Body of pancreas (tissue), 4 donors: ENCODE results near the gene CTIF. TPM values are rescaled to one million over a fixed set of nuclear protein-coding genes. Genes with fewer than 3 reads are reported as not detected.

Experiments
- ATAC-seq: fragments of 150-250 bp; one replicate; pipeline ENCODE4 v1.9.1; 2016
- DNase-seq, 4 donors: peaks; one replicate each; pipeline ENCODE4 v3.0.0-alpha.2; 2019
- H3K27ac ChIP-seq, 4 donors: fragments of 200-600 bp; sonication (generic); 1 replicate in 3 of 4; 2 replicates in 1 of 4; pipeline versions ENCODE4 v1.5.1 to v1.6.1; 2016 to 2019; ENCODE audit warnings: mild to moderate bottlenecking in 1 of 4, mixed read lengths in 1 of 4, moderate library complexity in 1 of 4
- H3K27me3 ChIP-seq, 2 donors: fragments of 200-600 bp; sonication (generic); one replicate each; pipeline ENCODE4 v1.6.0; 2016; ENCODE audit warnings: mild to moderate bottlenecking in 1 of 2
- H3K36me3 ChIP-seq, 2 donors: fragments of 200-600 bp; sonication (generic); replicated peaks in 1 of 2; 2 replicates each; pipeline ENCODE4 v1.5.1; 2016; ENCODE audit warnings: low read depth in 2 of 2; ENCODE audit not compliant: insufficient read depth in 1 of 2
- H3K4me1 ChIP-seq: fragments of 200-600 bp; sonication (generic); one replicate; pipeline ENCODE4 v1.6.0; 2016
- H3K4me3 ChIP-seq, 2 donors: fragments of 200-600 bp; sonication (generic); 1 replicate in 1 of 2; 2 replicates in 1 of 2; pipeline ENCODE4 v1.5.1; 2016 to 2019
- H3K9me3 ChIP-seq, 3 donors: fragments of 200-600 bp; sonication (generic); 1 replicate in 2 of 3; 2 replicates in 1 of 3; pipeline ENCODE4 v1.5.1; 2016
- POLR2A ChIP-seq, 3 donors: fragments of 450-650 bp; IDR thresholded peaks; one replicate each; pipeline ENCODE4 v1.6.1; 2016; ENCODE audit warnings: antibody characterized with exemption in 3 of 3, mild to moderate bottlenecking in 2 of 3
- WGBS, 2 donors: methylation state at CpG; one replicate each; pipeline ENCODE4 v1.1.5; 2017; 5-methylcytosine and 5-hydroxymethylcytosine counted together
- intact Hi-C: fragments of 100-400 bp; cut with DNase I; formaldehyde crosslinking; loops from one replicate; pipeline ENCODE4 v1.15.1; 2023
- total RNA-seq, 2 donors: library from RNA; depleted of rRNA; stranded (reverse); fragments of >200 nt; gene quantifications; one replicate each; pipeline ENCODE4 v1.1.0, GENCODE V29; 2016
- TF ChIP-seq, protein P1 (sequence below), 7 experiments: fragments of 450-650 bp in 4 of 7; fragments of 200-600 bp in 3 of 7; sonication (generic) in 3 of 7; IDR thresholded peaks; one replicate each; pipeline ENCODE4 v1.5.1; 2016 to 2019; ENCODE audit warnings: antibody characterized with exemption in 7 of 7

CTIF gene
- total RNA-seq, 2 donors from 2014 or later, result 18.7 to 24.4 TPM

DNA sequence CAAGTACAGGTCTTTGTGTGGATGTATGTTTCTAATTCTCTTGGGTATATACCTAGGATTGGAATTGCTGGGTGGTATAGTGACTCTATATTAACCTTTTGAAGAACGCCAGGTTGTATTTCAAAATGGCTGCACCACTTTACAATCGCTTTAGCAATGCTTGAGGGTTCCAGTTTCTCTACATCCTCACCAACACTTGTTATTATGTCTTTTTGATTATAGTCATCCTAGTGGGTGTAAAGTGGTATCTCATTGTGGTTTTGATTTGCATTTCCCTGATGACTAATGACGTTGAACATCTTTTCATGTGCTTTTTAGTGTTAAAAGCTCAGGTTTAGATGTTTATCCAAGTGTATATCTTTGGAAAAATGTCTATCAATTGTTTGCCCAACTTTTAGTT, 39.5 kb downstream of the CTIF start:
- H3K9me3 ChIP-seq, result no peaks in the 10 kb centered on the region
- intact Hi-C loops, result no loop called here
- no peak overlapping the region for H3K4me3 ChIP-seq
- no peak for ATAC-seq
- DNase-seq, result no peak
- peaks cover under 1% of the 10 kb centered on the region for H3K4me1 ChIP-seq
- H3K36me3 ChIP-seq, result no peaks in the 10 kb centered on the region
- no peaks in the 10 kb centered on the region for H3K27me3 ChIP-seq
- H3K27ac ChIP-seq, result no peak overlapping the region
- no peak for TF ChIP-seq POLR2A (IDR thresholded peaks at IDR 0.05)
- TF ChIP-seq, protein P1, sequence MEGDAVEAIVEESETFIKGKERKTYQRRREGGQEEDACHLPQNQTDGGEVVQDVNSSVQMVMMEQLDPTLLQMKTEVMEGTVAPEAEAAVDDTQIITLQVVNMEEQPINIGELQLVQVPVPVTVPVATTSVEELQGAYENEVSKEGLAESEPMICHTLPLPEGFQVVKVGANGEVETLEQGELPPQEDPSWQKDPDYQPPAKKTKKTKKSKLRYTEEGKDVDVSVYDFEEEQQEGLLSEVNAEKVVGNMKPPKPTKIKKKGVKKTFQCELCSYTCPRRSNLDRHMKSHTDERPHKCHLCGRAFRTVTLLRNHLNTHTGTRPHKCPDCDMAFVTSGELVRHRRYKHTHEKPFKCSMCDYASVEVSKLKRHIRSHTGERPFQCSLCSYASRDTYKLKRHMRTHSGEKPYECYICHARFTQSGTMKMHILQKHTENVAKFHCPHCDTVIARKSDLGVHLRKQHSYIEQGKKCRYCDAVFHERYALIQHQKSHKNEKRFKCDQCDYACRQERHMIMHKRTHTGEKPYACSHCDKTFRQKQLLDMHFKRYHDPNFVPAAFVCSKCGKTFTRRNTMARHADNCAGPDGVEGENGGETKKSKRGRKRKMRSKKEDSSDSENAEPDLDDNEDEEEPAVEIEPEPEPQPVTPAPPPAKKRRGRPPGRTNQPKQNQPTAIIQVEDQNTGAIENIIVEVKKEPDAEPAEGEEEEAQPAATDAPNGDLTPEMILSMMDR (IDR thresholded peaks at IDR 0.05), result no peak
- 88 to 89% methylated on average over 3 of the region's 3 CpGs for WGBS, 2 donors

DNA sequence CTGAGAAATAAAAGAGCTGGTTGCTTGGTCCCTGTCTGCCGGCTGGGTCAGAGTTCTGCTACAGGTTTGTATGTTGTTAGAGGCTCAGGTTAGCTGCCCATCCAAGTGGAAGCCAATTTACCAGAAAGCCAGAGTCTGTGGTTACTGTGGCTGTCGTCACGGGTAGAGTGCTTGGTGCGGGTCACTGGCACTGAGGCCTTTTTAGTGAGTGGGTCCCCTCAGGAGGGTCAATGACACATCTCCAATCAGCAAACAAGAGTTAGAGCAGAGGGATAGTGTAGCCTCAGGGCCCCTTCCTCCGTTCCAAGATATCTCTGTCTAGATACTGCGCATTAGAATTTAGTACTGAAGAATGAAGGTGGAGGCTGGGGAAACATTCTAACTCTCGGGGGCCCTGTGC, 41.2 kb downstream of the CTIF start:
- no peak for TF ChIP-seq POLR2A (IDR thresholded peaks at IDR 0.05)
- TF ChIP-seq, protein P1 (IDR thresholded peaks at IDR 0.05), result no peak
- Histone ChIP-seq H3K9me3 (no peaks in the 10 kb centered on the region), H3K27me3 (no peaks in the 10 kb centered on the region), H3K27ac (no peak overlapping the region), H3K4me1 (peaks cover 3% of the 10 kb centered on the region), H3K36me3 (no peaks in the 10 kb centered on the region), H3K4me3 (no peak overlapping the region)
- no peak for DNase-seq
- WGBS, 2 donors, result 93 to 98% methylated on average over 7 of the region's 7 CpGs
- intact Hi-C loops, result no loop called here
- ATAC-seq, result no peak

- no peaks in the 10 kb centered on the region for H3K27me3 ChIP-seq
- no peaks in the 10 kb centered on the region for H3K9me3 ChIP-seq
- TF ChIP-seq, protein P1 (IDR thresholded peaks at IDR 0.05), result no peak
- TF ChIP-seq POLR2A (IDR thresholded peaks at IDR 0.05), result no peak
- 94 to 95% methylated on average over 10 of the region's 10 CpGs for WGBS, 2 donors
- no peaks in the 10 kb centered on the region for H3K36me3 ChIP-seq
- DNase-seq (no peak), ATAC-seq (no peak)
- H3K27ac ChIP-seq, result no peak overlapping the region
- H3K4me3 ChIP-seq, result no peak overlapping the region
- intact Hi-C loops, result no loop called here
- H3K4me1 ChIP-seq, result peaks cover 3% of the 10 kb centered on the region
These were observed 42.0 kb downstream of the CTIF start for GRCh38 chr18:48580782-48581181.

GRCh38 chr18:48581206-48581605, 42.4 kb downstream of the CTIF start:
- DNase-seq (no peak), ATAC-seq (no peak)
- Histone ChIP-seq H3K9me3 (no peaks in the 10 kb centered on the region), H3K4me3 (no peak overlapping the region), H3K27ac (no peak overlapping the region), H3K4me1 (peaks cover 3% of the 10 kb centered on the region), H3K27me3 (no peaks in the 10 kb centered on the region), H3K36me3 (no peaks in the 10 kb centered on the region)
- TF ChIP-seq, protein P1 (IDR thresholded peaks at IDR 0.05), result no peak
- no peak for TF ChIP-seq POLR2A (IDR thresholded peaks at IDR 0.05)
- intact Hi-C loops, result no loop called here
- 54 to 66% methylated on average over 4 of the region's 4 CpGs for WGBS, 2 donors

- 85 to 88% methylated on average over 8 of the region's 8 CpGs for WGBS, 2 donors
These were observed 43.1 kb downstream of the CTIF start for GRCh38 chr18:48581941-48582340.

More at GRCh38 chr18:48581941-48582340, 43.1 kb downstream of the CTIF start:
- Histone ChIP-seq H3K36me3 (no peaks in the 10 kb centered on the region), H3K4me1 (peaks cover 3% of the 10 kb centered on the region), H3K9me3 (no peaks in the 10 kb centered on the region), H3K4me3 (no peak overlapping the region), H3K27ac (no peak overlapping the region), H3K27me3 (no peaks in the 10 kb centered on the region)
- no peak for ATAC-seq
- TF ChIP-seq, protein P1 (IDR thresholded peaks at IDR 0.05), result no peak
- TF ChIP-seq POLR2A (IDR thresholded peaks at IDR 0.05), result no peak
- no peak for DNase-seq
- intact Hi-C loops, result no loop called here
